HepG2 (cell line): ENCODE measurements around the gene DNPEP. TPM values are rescaled to one million over a fixed set of nuclear protein-coding genes. Genes with fewer than 3 reads are reported as not detected.

Experiments used
- BCL6 ChIP-seq: IDR thresholded peaks from 2 replicates; pipeline ENCODE4 v1.6.1; 2016; ENCODE audit warnings: missing genetic modification reagents, missing compliant biosample characterization
- DNMT1 ChIP-seq: sonication (generic); formaldehyde crosslinking; IDR thresholded peaks from 2 replicates; pipeline ENCODE4 v1.5.1; 2020; ENCODE audit warnings: mild to moderate bottlenecking, missing genetic modification reagents
- FOXK1 ChIP-seq: sonication (generic); formaldehyde crosslinking; IDR thresholded peaks from 2 replicates; pipeline ENCODE4 v1.4.0; 2020; ENCODE audit warnings: low read depth, missing genetic modification reagents, borderline replicate concordance
- HHEX ChIP-seq: IDR thresholded peaks from 2 replicates; pipeline ENCODE4 v1.6.1; 2016; ENCODE audit warnings: control low read depth
- HNRNPK ChIP-seq: fragments of 200-400 bp; formaldehyde crosslinking; IDR thresholded peaks from 2 replicates; pipeline ENCODE4 v1.6.1; 2018; ENCODE audit warnings: low read length, low read depth, moderate library complexity, mild to moderate bottlenecking; ENCODE audit not compliant: poor library complexity, severe bottlenecking
- MED1 ChIP-seq: sonication (generic); formaldehyde crosslinking; IDR thresholded peaks from 2 replicates; pipeline ENCODE4 v1.4.0; 2020; ENCODE audit warnings: missing genetic modification reagents
- NKX3-1 ChIP-seq: sonication (generic); formaldehyde crosslinking; IDR thresholded peaks from 2 replicates; pipeline ENCODE4 v1.5.0; 2020; ENCODE audit warnings: missing genetic modification reagents
- RFXANK ChIP-seq: IDR thresholded peaks from 2 replicates; pipeline ENCODE4 v1.6.1; 2016
- SRF ChIP-seq: IDR thresholded peaks from 2 replicates; pipeline ENCODE4 v1.6.1; 2011; ENCODE audit warnings: mild to moderate bottlenecking, low read depth, low read length, moderate library complexity
- SRSF9 ChIP-seq: fragments of 200-400 bp; formaldehyde crosslinking; IDR thresholded peaks from 2 replicates; pipeline ENCODE4 v1.6.1; 2018; ENCODE audit warnings: borderline replicate concordance, mild to moderate bottlenecking, low read depth, low read length; ENCODE audit not compliant: insufficient read depth, poor library complexity, severe bottlenecking
- WIZ ChIP-seq: sonication (generic); formaldehyde crosslinking; IDR thresholded peaks from 2 replicates; pipeline ENCODE4 v1.5.1; 2020; ENCODE audit warnings: mild to moderate bottlenecking, missing genetic modification reagents
- ZFP36 ChIP-seq: fragments of 150-350 bp; IDR thresholded peaks from 2 replicates; pipeline ENCODE4 v1.6.1; 2018; ENCODE audit warnings: borderline replicate concordance, low read length, low read depth; ENCODE audit not compliant: partially characterized antibody
- ZNF124 ChIP-seq: sonication (generic); formaldehyde crosslinking; IDR thresholded peaks from 2 replicates; pipeline ENCODE4 v1.4.0; 2020; ENCODE audit warnings: missing genetic modification reagents
- polyA plus RNA-seq, 8 experiments: library from polyadenylated mRNA; depleted of rRNA in 3 of 8; stranded (reverse) in 7 of 8; unstranded in 1 of 8; fragments of >200 nt; fragmentation: Illumina TruSeq in 4 of 8; extraction: Trizol in 4 of 8; gene quantifications; 2 replicates each; pipeline versions ENCODE4 v1.2.1 to v1.2.3, GENCODE V29; 2011 to 2016; ENCODE audit warnings: low read depth in 4 of 8, missing spikeins in 1 of 8, mixed read lengths in 1 of 8; ENCODE audit not compliant: insufficient read depth in 1 of 8
- total RNA-seq, 5 experiments: library from RNA; depleted of rRNA; stranded (reverse); fragments of >200 nt; fragmentation: Illumina TruSeq; extraction: Trizol; gene quantifications; 2 replicates each; pipeline ENCODE4 v1.2.3, GENCODE V29; 2016; ENCODE audit warnings: low read depth in 1 of 5
- TF ChIP-seq, protein P1 (sequence below): sonication (generic); formaldehyde crosslinking; IDR thresholded peaks from 2 replicates; pipeline ENCODE4 v1.5.1; 2020; ENCODE audit warnings: missing genetic modification reagents, mild to moderate bottlenecking, borderline replicate concordance
- TF ChIP-seq, protein P2 (sequence below), 2 experiments: fragments of 450-650 bp in 1 of 2; sonication (generic) in 1 of 2; formaldehyde crosslinking; IDR thresholded peaks; 2 replicates each; pipeline versions ENCODE4 v1.5.0 to v1.8.0; 2020 to 2022; ENCODE audit warnings: mild to moderate bottlenecking in 1 of 2, missing genetic modification reagents in 1 of 2
- TF ChIP-seq, protein P3 (sequence below): sonication (generic); formaldehyde crosslinking; IDR thresholded peaks from 2 replicates; pipeline ENCODE4 v1.5.0; 2020; ENCODE audit warnings: missing genetic modification reagents, mild to moderate bottlenecking, borderline replicate concordance
- TF ChIP-seq, protein P4 (sequence below): IDR thresholded peaks from 2 replicates; pipeline ENCODE4 v1.6.1; 2016; ENCODE audit warnings: missing biosample characterization, missing genetic modification reagents, low read depth
- TF ChIP-seq, protein P5 (sequence below): sonication (generic); formaldehyde crosslinking; IDR thresholded peaks from 2 replicates; pipeline ENCODE4 v1.9.0; 2021; ENCODE audit warnings: missing genetic modification reagents, mild to moderate bottlenecking, borderline replicate concordance
- TF ChIP-seq, protein P6 (sequence below): sonication (generic); formaldehyde crosslinking; IDR thresholded peaks from 2 replicates; pipeline ENCODE4 v1.8.1; 2023; ENCODE audit warnings: mild to moderate bottlenecking, missing genetic modification reagents, borderline replicate concordance
- TF ChIP-seq, protein P7 (sequence below): sonication (generic); formaldehyde crosslinking; IDR thresholded peaks from 2 replicates; pipeline ENCODE4 v1.9.0; 2021; ENCODE audit warnings: missing genetic modification reagents, mild to moderate bottlenecking, borderline replicate concordance

Gene DNPEP
- total and polyA plus RNA-seq, 2 of the 13 experiments (the other 11 are each of a cell fraction or from before 2014, with no cell fraction given), result 104 to 109 TPM

DNA sequence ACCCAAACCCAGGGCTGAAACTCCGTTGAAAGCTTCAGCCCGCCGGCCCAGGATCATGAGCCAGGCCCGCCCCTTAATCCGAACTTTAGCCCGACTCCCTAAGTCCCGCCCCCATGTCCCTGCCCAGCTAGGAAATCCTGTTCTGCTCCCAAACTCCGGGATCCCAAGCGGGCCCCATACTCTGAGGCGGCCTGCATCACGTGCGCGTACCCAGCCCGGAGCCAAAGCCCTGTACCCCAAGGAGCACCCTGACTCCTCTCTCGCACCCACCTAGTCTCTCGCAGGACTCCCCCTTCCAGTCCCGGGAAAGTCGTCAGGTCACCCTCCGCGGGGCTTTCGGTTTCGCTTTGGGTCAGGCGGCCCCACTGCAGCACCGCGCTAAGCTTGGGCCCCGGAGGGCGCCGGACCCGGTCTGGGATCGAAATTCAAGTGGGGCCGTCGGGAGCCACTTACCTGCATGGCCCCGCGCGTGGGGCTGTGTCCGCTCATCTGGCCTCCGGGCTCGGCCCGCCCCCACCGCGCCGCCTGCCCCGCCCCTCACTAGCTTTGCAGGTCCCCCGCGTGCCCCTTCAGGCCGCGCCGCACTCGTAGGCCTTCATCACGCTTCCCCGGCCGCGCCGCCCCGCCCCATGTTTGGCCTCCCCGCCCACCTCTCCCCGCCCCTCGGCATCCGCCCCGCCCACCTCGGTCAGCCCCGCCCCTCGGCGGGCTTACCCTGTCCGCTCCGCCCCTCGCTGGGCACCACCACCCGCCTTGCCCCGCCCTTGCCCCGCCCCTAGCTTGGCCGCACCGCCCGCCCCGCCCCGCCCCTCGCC, at the start of gene DNPEP (continued):
- TF ChIP-seq, protein P1, sequence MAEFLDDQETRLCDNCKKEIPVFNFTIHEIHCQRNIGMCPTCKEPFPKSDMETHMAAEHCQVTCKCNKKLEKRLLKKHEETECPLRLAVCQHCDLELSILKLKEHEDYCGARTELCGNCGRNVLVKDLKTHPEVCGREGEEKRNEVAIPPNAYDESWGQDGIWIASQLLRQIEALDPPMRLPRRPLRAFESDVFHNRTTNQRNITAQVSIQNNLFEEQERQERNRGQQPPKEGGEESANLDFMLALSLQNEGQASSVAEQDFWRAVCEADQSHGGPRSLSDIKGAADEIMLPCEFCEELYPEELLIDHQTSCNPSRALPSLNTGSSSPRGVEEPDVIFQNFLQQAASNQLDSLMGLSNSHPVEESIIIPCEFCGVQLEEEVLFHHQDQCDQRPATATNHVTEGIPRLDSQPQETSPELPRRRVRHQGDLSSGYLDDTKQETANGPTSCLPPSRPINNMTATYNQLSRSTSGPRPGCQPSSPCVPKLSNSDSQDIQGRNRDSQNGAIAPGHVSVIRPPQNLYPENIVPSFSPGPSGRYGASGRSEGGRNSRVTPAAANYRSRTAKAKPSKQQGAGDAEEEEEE (CRISPR knock-in tag), result no peak
- TF ChIP-seq, protein P2, sequence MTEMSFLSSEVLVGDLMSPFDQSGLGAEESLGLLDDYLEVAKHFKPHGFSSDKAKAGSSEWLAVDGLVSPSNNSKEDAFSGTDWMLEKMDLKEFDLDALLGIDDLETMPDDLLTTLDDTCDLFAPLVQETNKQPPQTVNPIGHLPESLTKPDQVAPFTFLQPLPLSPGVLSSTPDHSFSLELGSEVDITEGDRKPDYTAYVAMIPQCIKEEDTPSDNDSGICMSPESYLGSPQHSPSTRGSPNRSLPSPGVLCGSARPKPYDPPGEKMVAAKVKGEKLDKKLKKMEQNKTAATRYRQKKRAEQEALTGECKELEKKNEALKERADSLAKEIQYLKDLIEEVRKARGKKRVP (CRISPR knock-in tag; IDR thresholded peaks at IDR 0.05), result no peak
- TF ChIP-seq RFXANK (CRISPR knock-in tag), result 0 out of 2 replicates have a peak, but pooled peaks have one; percentile 21
- TF ChIP-seq BCL6 (CRISPR knock-in tag), result no peak
- no peak for TF ChIP-seq WIZ (CRISPR knock-in tag)
- TF ChIP-seq HNRNPK, result no peak
- TF ChIP-seq, protein P3, sequence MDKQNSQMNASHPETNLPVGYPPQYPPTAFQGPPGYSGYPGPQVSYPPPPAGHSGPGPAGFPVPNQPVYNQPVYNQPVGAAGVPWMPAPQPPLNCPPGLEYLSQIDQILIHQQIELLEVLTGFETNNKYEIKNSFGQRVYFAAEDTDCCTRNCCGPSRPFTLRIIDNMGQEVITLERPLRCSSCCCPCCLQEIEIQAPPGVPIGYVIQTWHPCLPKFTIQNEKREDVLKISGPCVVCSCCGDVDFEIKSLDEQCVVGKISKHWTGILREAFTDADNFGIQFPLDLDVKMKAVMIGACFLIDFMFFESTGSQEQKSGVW (CRISPR knock-in tag), result no peak
- no peak for TF ChIP-seq SRF
- TF ChIP-seq HHEX (CRISPR knock-in tag), result no peak
- TF ChIP-seq MED1, result peak; percentile 27; the same call in 1 of the 2 replicates
- TF ChIP-seq, protein P4, sequence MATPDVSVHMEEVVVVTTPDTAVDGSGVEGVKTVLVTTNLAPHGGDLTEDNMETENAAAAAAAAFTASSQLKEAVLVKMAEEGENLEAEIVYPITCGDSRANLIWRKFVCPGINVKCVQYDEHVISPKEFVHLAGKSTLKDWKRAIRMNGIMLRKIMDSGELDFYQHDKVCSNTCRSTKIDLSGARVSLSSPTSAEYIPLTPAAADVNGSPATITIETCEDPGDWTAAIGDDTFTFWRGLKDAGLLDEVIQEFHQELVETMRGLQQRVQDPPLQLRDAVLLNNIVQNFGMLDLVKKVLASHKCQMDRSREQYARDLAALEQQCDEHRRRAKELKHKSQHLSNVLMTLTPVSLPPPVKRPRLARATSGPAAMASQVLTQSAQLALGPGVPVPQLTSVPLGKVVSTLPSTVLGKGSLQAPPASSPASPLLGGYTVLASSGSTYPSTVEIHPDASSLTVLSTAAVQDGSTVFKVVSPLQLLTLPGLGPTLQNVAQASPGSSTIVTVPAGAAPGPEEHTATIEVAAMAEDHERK (CRISPR knock-in tag), result no peak
- TF ChIP-seq, protein P5, sequence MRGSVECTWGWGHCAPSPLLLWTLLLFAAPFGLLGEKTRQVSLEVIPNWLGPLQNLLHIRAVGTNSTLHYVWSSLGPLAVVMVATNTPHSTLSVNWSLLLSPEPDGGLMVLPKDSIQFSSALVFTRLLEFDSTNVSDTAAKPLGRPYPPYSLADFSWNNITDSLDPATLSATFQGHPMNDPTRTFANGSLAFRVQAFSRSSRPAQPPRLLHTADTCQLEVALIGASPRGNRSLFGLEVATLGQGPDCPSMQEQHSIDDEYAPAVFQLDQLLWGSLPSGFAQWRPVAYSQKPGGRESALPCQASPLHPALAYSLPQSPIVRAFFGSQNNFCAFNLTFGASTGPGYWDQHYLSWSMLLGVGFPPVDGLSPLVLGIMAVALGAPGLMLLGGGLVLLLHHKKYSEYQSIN (CRISPR knock-in tag), result no peak
- TF ChIP-seq, protein P6, sequence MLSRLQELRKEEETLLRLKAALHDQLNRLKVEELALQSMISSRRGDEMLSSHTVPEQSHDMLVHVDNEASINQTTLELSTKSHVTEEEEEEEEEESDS, result no peak
- TF ChIP-seq DNMT1, result no peak
- TF ChIP-seq, protein P7, sequence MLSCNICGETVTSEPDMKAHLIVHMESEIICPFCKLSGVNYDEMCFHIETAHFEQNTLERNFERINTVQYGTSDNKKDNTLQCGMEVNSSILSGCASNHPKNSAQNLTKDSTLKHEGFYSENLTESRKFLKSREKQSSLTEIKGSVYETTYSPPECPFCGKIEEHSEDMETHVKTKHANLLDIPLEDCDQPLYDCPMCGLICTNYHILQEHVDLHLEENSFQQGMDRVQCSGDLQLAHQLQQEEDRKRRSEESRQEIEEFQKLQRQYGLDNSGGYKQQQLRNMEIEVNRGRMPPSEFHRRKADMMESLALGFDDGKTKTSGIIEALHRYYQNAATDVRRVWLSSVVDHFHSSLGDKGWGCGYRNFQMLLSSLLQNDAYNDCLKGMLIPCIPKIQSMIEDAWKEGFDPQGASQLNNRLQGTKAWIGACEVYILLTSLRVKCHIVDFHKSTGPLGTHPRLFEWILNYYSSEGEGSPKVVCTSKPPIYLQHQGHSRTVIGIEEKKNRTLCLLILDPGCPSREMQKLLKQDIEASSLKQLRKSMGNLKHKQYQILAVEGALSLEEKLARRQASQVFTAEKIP (CRISPR knock-in tag), result no peak
- no peak for TF ChIP-seq SRSF9
- TF ChIP-seq FOXK1 (CRISPR knock-in tag), result 0 out of 2 replicates have a peak, but pooled peaks have one; percentile 51
- peak; percentile 68 for TF ChIP-seq ZNF124 (CRISPR knock-in tag)
- TF ChIP-seq ZFP36, result no peak
- TF ChIP-seq NKX3-1 (CRISPR knock-in tag), result peak; percentile 48; the same call in 1 of the 2 replicates
